Neural cell (in vitro differentiated cells): ENCODE data around the gene PDS5B. TPM values are rescaled to one million over a fixed set of nuclear protein-coding genes. Genes with fewer than 3 reads are reported as not detected.

Experiments
- H2AFZ ChIP-seq: fragments of 200-600, 300-800 bp; sonication (generic), shearing (Covaris generic); 2 replicates; pipeline ENCODE4 v1.6.0; 2014; ENCODE audit warnings: low read depth, mild to moderate bottlenecking, antibody characterized with exemption, low read length, moderate library complexity
- H3F3A ChIP-seq: fragments of 200-600 bp; shearing (Covaris generic); 2 replicates; pipeline ENCODE4 v1.6.1; 2016; ENCODE audit warnings: mild to moderate bottlenecking, moderate library complexity, mixed read lengths, antibody characterized with exemption, low read length; ENCODE audit not compliant: insufficient read depth, poor library complexity, severe bottlenecking
- H3K27ac ChIP-seq: fragments of 200-600, 300-800 bp; sonication (generic), shearing (Covaris generic); 2 replicates; pipeline ENCODE4 v1.5.1; 2014; ENCODE audit warnings: mild to moderate bottlenecking, low read length, moderate library complexity
- H3K27me3 ChIP-seq: fragments of 300-800, 200-600 bp; sonication (generic), shearing (Covaris generic); 2 replicates; pipeline ENCODE4 v1.6.0; 2014; ENCODE audit warnings: mild to moderate bottlenecking, low read depth, low read length, moderate library complexity; ENCODE audit not compliant: insufficient read depth
- H3K36me3 ChIP-seq: fragments of 300-800, 200-600 bp; sonication (generic), shearing (Covaris generic); 2 replicates; pipeline ENCODE4 v1.5.1; 2014; ENCODE audit warnings: mild to moderate bottlenecking, antibody characterized with exemption, low read length, moderate library complexity; ENCODE audit not compliant: insufficient read depth
- H3K4me2 ChIP-seq: fragments of 300-800, 200-600 bp; sonication (generic), shearing (Covaris generic); 2 replicates; pipeline ENCODE4 v1.6.0; 2014; ENCODE audit warnings: mild to moderate bottlenecking, low read length
- H3K4me3 ChIP-seq: fragments of 300-800, 200-600 bp; sonication (generic), shearing (Covaris generic); 2 replicates; pipeline ENCODE4 v1.5.1; 2014; ENCODE audit warnings: mild to moderate bottlenecking, low read length, moderate library complexity
- H3K79me2 ChIP-seq: fragments of 200-600 bp; shearing (Covaris generic); replicated peaks from 2 replicates; pipeline ENCODE4 v1.6.0; 2014; ENCODE audit warnings: mild to moderate bottlenecking, low read length, moderate library complexity; ENCODE audit not compliant: insufficient read depth
- H3K9ac ChIP-seq: fragments of 300-800, 200-600 bp; sonication (generic), shearing (Covaris generic); 2 replicates; pipeline ENCODE4 v1.6.1; 2016; ENCODE audit warnings: mild to moderate bottlenecking, low read length, mixed read lengths
- H3K9me2 ChIP-seq: fragments of 200-600 bp; shearing (Covaris generic); 2 replicates; pipeline ENCODE4 v1.6.1; 2016; ENCODE audit warnings: mild to moderate bottlenecking, low read length, mixed read lengths; ENCODE audit not compliant: insufficient read depth
- H3K9me3 ChIP-seq: fragments of 200-600, 300-800 bp; sonication (generic), shearing (Covaris generic); 2 replicates; pipeline ENCODE4 v1.6.1; 2016; ENCODE audit warnings: mild to moderate bottlenecking, mixed run types, low read length, moderate library complexity, mixed read lengths
- H4K20me1 ChIP-seq: fragments of 200-600 bp; shearing (Covaris generic); 2 replicates; pipeline ENCODE4 v1.6.1; 2016; ENCODE audit warnings: mild to moderate bottlenecking, mixed run types; ENCODE audit not compliant: insufficient read depth
- CTCF ChIP-seq: fragments of 450-650 bp; IDR thresholded peaks from 2 replicates; pipeline ENCODE4 v1.5.1; 2014; ENCODE audit warnings: antibody characterized with exemption, mild to moderate bottlenecking, moderate library complexity; ENCODE audit not compliant: poor library complexity, severe bottlenecking
- EP300 ChIP-seq: fragments of 450-650 bp; conservative IDR thresholded peaks from 2 replicates; pipeline ENCODE4 v1.6.1; 2014; ENCODE audit warnings: antibody characterized with exemption, mild to moderate bottlenecking, moderate library complexity; ENCODE audit not compliant: poor library complexity, severe bottlenecking
- EZH2 ChIP-seq: fragments of 200-600, 300-800 bp; shearing (Covaris generic), sonication (generic); IDR thresholded peaks from 2 replicates; pipeline ENCODE4 v1.6.1; 2014; ENCODE audit warnings: antibody characterized with exemption, low read length, borderline replicate concordance, mild to moderate bottlenecking; ENCODE audit not compliant: insufficient read depth, poor library complexity, severe bottlenecking
- MXI1 ChIP-seq: fragments of 450-650 bp; conservative IDR thresholded peaks from 2 replicates; pipeline ENCODE4 v1.6.1; 2014; ENCODE audit warnings: antibody characterized with exemption, mild to moderate bottlenecking; ENCODE audit not compliant: poor library complexity, severe bottlenecking
- POLR2AphosphoS5 ChIP-seq: IDR thresholded peaks from 2 replicates; pipeline ENCODE4 v1.6.1; 2012
- RAD21 ChIP-seq: fragments of 450-650 bp; conservative IDR thresholded peaks from 2 replicates; pipeline ENCODE4 v1.6.1; 2014; ENCODE audit warnings: antibody characterized with exemption, mild to moderate bottlenecking, moderate library complexity
- REST ChIP-seq: IDR thresholded peaks from 2 replicates; pipeline ENCODE4 v1.6.1; 2012; ENCODE audit warnings: borderline replicate concordance
- SMC3 ChIP-seq: fragments of 450-650 bp; conservative IDR thresholded peaks from 2 replicates; pipeline ENCODE4 v1.6.1; 2014; ENCODE audit warnings: antibody characterized with exemption, mild to moderate bottlenecking, moderate library complexity; ENCODE audit not compliant: poor library complexity
- TAF1 ChIP-seq: IDR thresholded peaks from 2 replicates; pipeline ENCODE4 v1.6.1; 2012; ENCODE audit warnings: low read depth
- polyA plus RNA-seq: library from polyadenylated mRNA; depleted of rRNA; stranded (reverse); fragments of >200 nt; gene quantifications from 2 replicates; pipeline ENCODE4 v1.2.3, GENCODE V29; 2014

The PDS5B gene
- polyA plus RNA-seq, 1 donor from 2014 or later = 27.6 TPM

- no peaks in the 10 kb centered on the region for H3F3A ChIP-seq
- peaks cover 6% of the 10 kb centered on the region for H3K36me3 ChIP-seq
- no peaks in the 10 kb centered on the region for H3K27me3 ChIP-seq
- no peaks in the 10 kb centered on the region for H3K9me3 ChIP-seq
- no peaks in the 10 kb centered on the region for H3K79me2 ChIP-seq
- H3K9ac ChIP-seq = no peak overlapping the region
- TF ChIP-seq EP300 (no peak), REST (no peak), RAD21 (no peak), EZH2 (no peak), POLR2AphosphoS5 (no peak), CTCF (no peak), SMC3 (no peak), MXI1 (no peak), TAF1 (no peak)
- no peak overlapping the region for H3K27ac ChIP-seq
- no peak overlapping the region for H3K4me3 ChIP-seq
- H2AFZ ChIP-seq = no peak overlapping the region
- no peaks in the 10 kb centered on the region for H4K20me1 ChIP-seq
- no peak overlapping the region for H3K4me2 ChIP-seq
- H3K9me2 ChIP-seq = no peaks in the 10 kb centered on the region
These were observed 196.8 kb downstream of the PDS5B start for GRCh38 chr13:32783067-32783466.

- H3K9me2 ChIP-seq = no peaks in the 10 kb centered on the region
- TF ChIP-seq POLR2AphosphoS5 (no peak), SMC3 (no peak), CTCF (no peak), RAD21 (no peak), MXI1 (no peak)
- H3K4me2 ChIP-seq = no peak overlapping the region
- H3K9ac ChIP-seq = no peak overlapping the region
- no peak overlapping the region for H3K27ac ChIP-seq
- no peaks in the 10 kb centered on the region for H3K9me3 ChIP-seq
- H3K27me3 ChIP-seq = no peaks in the 10 kb centered on the region
- H4K20me1 ChIP-seq = no peaks in the 10 kb centered on the region
- no peaks in the 10 kb centered on the region for H3K79me2 ChIP-seq
- H3K4me3 ChIP-seq = no peak overlapping the region
- H2AFZ ChIP-seq = no peak overlapping the region
- H3K36me3 ChIP-seq = no peaks in the 10 kb centered on the region
- no peaks in the 10 kb centered on the region for H3F3A ChIP-seq
These were observed 204.5 kb downstream of the PDS5B start for GRCh38 chr13:32790731-32791130.
